Measurements from ENCODE around the gene HAPLN1.
"Not testable (repeated sequence)": the region's sequence is repeated elsewhere in the genome, so short reads cannot be mapped to it uniquely, and the experiment has no call there.

The HAPLN1 gene

GRCh38 chr5:83720836-83721537, at the start of gene HAPLN1:
HAPLN1 (minus strand) TSS chr5:83720855; CDS start chr5:83673523, 47,332 bp downstream.
- no peak for DNase-seq

GRCh38 chr5:83767409-83767992, 46.8 kb upstream of the HAPLN1 start:
- DNase-seq = no peak

GRCh38 chr5:83764101-83764500, 43.4 kb upstream of the HAPLN1 start:
- DNase-seq = no peak

- DNase-seq = no peak
Observed at GRCh38 chr5:83760579-83760978, 39.9 kb upstream of the HAPLN1 start.

- DNase-seq = no peak
Observed at GRCh38 chr5:83752700-83753099, 32.0 kb upstream of the HAPLN1 start.

- DNase-seq = no peak
Observed at GRCh38 chr5:83751201-83751600, 30.5 kb upstream of the HAPLN1 start.

GRCh38 chr5:83750749-83751148, 30.1 kb upstream of the HAPLN1 start:
- no peak for DNase-seq

GRCh38 chr5:83745816-83746215, 25.2 kb upstream of the HAPLN1 start:
- DNase-seq = no peak

- no peak for DNase-seq
Observed at GRCh38 chr5:83744821-83745220, 24.2 kb upstream of the HAPLN1 start.

- DNase-seq = no peak
Observed at GRCh38 chr5:83742089-83742488, 21.4 kb upstream of the HAPLN1 start.

- DNase-seq = peak; percentile 23
Observed at GRCh38 chr5:83741571-83741970, 20.9 kb upstream of the HAPLN1 start.

GRCh38 chr5:83740741-83741140, 20.1 kb upstream of the HAPLN1 start:
- no peak for DNase-seq

- not testable (repeated sequence) for DNase-seq
Observed at GRCh38 chr5:83736169-83736568, 15.5 kb upstream of the HAPLN1 start.

GRCh38 chr5:83735058-83735457, 14.4 kb upstream of the HAPLN1 start:
- DNase-seq = not testable (repeated sequence)

- no peak for DNase-seq
Observed at GRCh38 chr5:83731638-83732037, 11.0 kb upstream of the HAPLN1 start.

- no peak for DNase-seq
Observed at GRCh38 chr5:83729362-83729761, 8.7 kb upstream of the HAPLN1 start.

GRCh38 chr5:83726912-83727311, 6.3 kb upstream of the HAPLN1 start:
- no peak for DNase-seq

GRCh38 chr5:83724935-83725334, 4.3 kb upstream of the HAPLN1 start:
- DNase-seq = peak; percentile 72

- no peak for DNase-seq
Observed at GRCh38 chr5:83724001-83724400, 3.3 kb upstream of the HAPLN1 start.

GRCh38 chr5:83723031-83723430, 2.4 kb upstream of the HAPLN1 start:
- DNase-seq = no peak

GRCh38 chr5:83721953-83722901, 1.6 kb upstream of the HAPLN1 start:
- peak; percentile 55 for DNase-seq

GRCh38 chr5:83718936-83719495, 1.6 kb downstream of the HAPLN1 start:
- DNase-seq = no peak

- DNase-seq = peak; percentile 71
Observed at GRCh38 chr5:83718195-83718825, 2.3 kb downstream of the HAPLN1 start.

All from NCI-H524 treated with DMSO at 0.1 percent for 48 hours (cell line).